ENCODE data around the gene GREB1L. TPM values are rescaled to one million over a fixed set of nuclear protein-coding genes. Genes with fewer than 3 reads are reported as not detected.

Gene GREB1L
- polyA plus RNA-seq, 3 donors from 2014 or later = 0.21 TPM; not detected in 2

- peaks cover 0 to 7% (median 2%) of the 10 kb centered on the region in 3 donors for H3K27me3 Mint-ChIP-seq (ENCODE audit: low read depth in 3 of 3)
- DNase-seq = no peak
- no peaks in the 10 kb centered on the region for H3K36me3 Mint-ChIP-seq
- no peak overlapping the region for H3K4me3 Mint-ChIP-seq
- H3K27ac Mint-ChIP-seq = no peak overlapping the region
- peaks cover 0 to 5% (median 0%) of the 10 kb centered on the region in 6 donors for H3K9me3 Mint-ChIP-seq
- no peaks in the 10 kb centered on the region for H3K4me1 Mint-ChIP-seq
Measured at GRCh38 chr18:21330122-21330701, 88.2 kb downstream of the GREB1L start.

- Mint-ChIP-seq H3K9me3 (peaks cover 0 to 5% (median 0%) of the 10 kb centered on the region in 6 donors), H3K27ac (no peak overlapping the region), H3K36me3 (no peaks in the 10 kb centered on the region), H3K4me3 (no peak overlapping the region), H3K4me1 (no peaks in the 10 kb centered on the region), H3K27me3 (ENCODE audit: low read depth in 3 of 3) (peaks cover 0 to 7% (median 2%) of the 10 kb centered on the region in 3 donors)
- no peak for DNase-seq
Measured at GRCh38 chr18:21331065-21331464, 89.0 kb downstream of the GREB1L start.

DNA sequence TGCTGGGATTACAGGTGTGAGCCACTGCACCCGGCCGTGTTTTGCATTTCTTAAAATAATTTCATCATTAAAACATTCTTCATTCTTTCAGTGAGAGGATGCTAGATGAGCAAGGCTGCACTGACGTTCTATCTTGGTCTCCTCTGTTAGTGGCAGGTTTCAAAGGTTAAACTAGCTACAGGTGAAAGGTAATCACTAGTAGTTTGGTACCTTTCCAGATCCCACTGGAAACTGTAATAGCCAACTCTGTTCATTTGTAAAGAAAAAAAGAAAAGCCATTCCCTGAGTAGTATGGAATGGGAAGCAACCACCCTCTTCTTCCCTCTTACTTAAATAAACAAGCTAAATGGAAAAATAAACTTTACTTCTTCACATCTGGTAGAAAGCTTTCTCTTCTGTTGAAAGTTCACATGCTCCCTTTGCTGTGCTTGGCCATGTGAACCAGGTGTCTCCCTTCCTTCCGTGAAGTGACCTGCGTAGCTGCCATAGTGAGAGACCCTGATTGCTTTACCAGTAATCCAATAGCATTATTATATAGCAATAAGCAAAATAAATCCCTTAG lies 94.0 kb downstream of the GREB1L start:
- Mint-ChIP-seq H3K9me3 (no peaks in the 10 kb centered on the region), H3K36me3 (no peaks in the 10 kb centered on the region), H3K27me3 (ENCODE audit: low read depth in 3 of 3) (peaks cover 0 to 6% (median 5%) of the 10 kb centered on the region in 3 donors), H3K27ac (no peak overlapping the region), H3K4me1 (no peaks in the 10 kb centered on the region), H3K4me3 (no peak overlapping the region)
- DNase-seq = no peak

DNA sequence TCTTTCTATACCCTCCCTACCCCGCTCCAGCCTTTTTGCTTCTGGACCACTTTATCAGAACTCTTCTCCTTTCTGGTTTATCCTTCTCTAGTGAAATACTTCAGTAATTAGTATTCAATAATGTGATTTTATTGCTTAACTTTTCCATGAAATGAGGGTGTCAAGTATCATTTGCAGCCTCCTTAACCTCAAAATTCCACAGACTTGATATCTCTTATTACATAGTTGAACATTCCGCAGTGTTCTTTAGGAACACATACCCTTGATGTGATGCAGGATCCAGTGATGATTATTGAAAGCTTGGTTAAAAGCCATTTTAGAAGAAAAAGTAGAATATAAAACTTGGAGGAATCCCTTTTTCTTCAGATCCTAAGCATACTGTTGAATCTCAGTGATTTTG lies 94.8 kb downstream of the GREB1L start:
- Mint-ChIP-seq H3K27me3 (ENCODE audit: low read depth in 3 of 3) (peaks cover 0 to 6% (median 5%) of the 10 kb centered on the region in 3 donors), H3K4me1 (no peaks in the 10 kb centered on the region), H3K36me3 (no peaks in the 10 kb centered on the region), H3K4me3 (no peak overlapping the region), H3K9me3 (no peaks in the 10 kb centered on the region), H3K27ac (no peak overlapping the region)
- DNase-seq = no peak

- Mint-ChIP-seq H3K27me3 (ENCODE audit: low read depth in 3 of 3) (peaks cover 2 to 9% (median 4%) of the 10 kb centered on the region in 3 donors), H3K36me3 (no peaks in the 10 kb centered on the region), H3K4me1 (no peaks in the 10 kb centered on the region), H3K27ac (no peak overlapping the region), H3K9me3 (no peaks in the 10 kb centered on the region), H3K4me3 (no peak overlapping the region)
- DNase-seq = no peak
Measured at GRCh38 chr18:21341141-21341540, 99.1 kb downstream of the GREB1L start.

DNA sequence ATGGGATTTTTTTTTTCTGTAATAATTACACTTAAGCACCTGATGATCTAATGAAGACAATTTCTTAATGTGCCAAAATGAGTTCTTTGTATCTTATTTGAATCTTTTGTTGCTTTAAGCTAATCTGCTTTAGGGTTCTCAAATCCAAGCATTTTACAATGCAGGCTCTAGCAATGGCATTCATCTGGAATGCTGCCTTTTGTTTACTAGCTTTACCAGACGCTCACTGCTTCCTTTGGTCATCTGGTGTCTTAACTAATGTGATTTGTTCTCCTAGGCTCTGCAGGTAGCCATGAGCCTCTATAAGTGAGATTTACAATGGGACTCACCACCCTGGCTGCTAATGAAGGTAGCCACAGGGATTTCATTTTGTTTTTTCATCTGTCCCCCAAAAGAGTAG lies 100.3 kb downstream of the GREB1L start:
- Mint-ChIP-seq H3K27me3 (ENCODE audit: low read depth in 3 of 3) (peaks cover 2 to 9% (median 4%) of the 10 kb centered on the region in 3 donors), H3K4me3 (no peak overlapping the region), H3K36me3 (no peaks in the 10 kb centered on the region), H3K27ac (no peak overlapping the region), H3K9me3 (no peaks in the 10 kb centered on the region), H3K4me1 (no peaks in the 10 kb centered on the region)
- no peak for DNase-seq

DNA sequence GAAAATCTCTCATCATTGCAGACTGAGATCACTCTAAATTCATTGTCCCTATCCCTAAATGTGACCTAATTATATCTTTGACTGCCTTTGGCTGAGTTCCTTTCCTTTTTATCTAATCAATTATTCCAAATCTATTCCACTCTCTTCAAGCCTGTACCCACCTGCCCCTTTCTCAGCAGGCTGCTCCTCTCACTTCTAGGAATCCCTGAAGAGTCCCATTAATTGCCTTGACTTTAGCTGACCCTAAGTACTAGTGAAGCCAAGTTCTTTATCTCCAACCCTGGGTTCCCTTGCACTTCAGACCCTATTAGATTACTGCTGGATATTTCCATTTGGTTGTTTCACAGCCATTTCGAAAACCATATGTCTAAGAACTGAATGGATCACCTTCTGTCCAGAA lies 102.8 kb downstream of the GREB1L start:
- Mint-ChIP-seq H3K9me3 (no peaks in the 10 kb centered on the region), H3K36me3 (no peaks in the 10 kb centered on the region), H3K4me3 (no peak overlapping the region), H3K27ac (no peak overlapping the region), H3K27me3 (ENCODE audit: low read depth in 3 of 3) (peaks cover 0 to 7% (median 7%) of the 10 kb centered on the region in 3 donors), H3K4me1 (no peaks in the 10 kb centered on the region)
- DNase-seq = no peak

DNA sequence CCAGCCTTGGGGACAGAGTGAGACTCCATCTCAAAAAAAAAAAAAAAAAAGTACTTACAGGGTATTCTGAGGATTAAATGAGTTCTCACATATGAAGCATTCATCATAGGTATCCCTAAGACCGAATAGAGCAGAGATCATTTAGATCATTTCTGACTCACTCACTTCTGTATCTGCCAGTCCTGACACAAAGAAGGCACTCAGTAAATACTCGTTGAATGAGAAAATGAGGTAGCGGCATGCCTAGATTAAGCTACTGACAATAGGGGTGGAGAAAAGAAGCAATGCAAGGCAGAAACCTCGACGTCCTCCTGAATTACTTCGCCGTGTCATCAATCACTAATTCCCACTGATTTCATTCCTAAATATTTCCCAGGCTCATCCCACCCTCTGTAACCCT lies 103.8 kb downstream of the GREB1L start:
- Mint-ChIP-seq H3K4me3 (no peak overlapping the region), H3K4me1 (no peaks in the 10 kb centered on the region), H3K27me3 (ENCODE audit: low read depth in 3 of 3) (peaks cover 0 to 7% (median 7%) of the 10 kb centered on the region in 3 donors), H3K36me3 (no peaks in the 10 kb centered on the region), H3K27ac (no peak overlapping the region), H3K9me3 (no peaks in the 10 kb centered on the region)
- DNase-seq = no peak

DNA sequence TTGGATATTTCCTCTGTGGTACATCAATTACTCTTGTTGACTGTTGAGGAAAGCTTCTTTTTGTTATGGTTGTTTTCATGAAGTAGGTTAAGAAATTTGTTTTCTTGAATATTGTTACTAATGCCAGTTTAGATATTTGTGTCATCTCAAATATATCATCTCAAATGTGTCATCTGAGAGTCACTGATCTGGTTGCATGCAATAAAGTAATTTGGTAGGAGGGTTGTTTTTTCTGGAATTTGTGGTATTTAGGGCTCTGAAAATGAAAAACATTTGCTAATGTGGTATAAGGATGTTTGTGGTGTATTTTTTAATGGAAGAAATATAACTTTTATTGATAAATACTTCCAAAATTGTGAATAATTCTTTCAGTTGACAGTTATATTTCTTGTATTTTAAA lies 117.7 kb downstream of the GREB1L start:
- Mint-ChIP-seq H3K36me3 (no peaks in the 10 kb centered on the region), H3K27me3 (ENCODE audit: low read depth in 3 of 3) (peaks cover 2 to 8% (median 4%) of the 10 kb centered on the region in 3 donors), H3K9me3 (peaks cover 0 to 2% (median 0%) of the 10 kb centered on the region in 6 donors), H3K27ac (no peak overlapping the region), H3K4me1 (no peaks in the 10 kb centered on the region), H3K4me3 (no peak overlapping the region)
- no peak for DNase-seq

DNA sequence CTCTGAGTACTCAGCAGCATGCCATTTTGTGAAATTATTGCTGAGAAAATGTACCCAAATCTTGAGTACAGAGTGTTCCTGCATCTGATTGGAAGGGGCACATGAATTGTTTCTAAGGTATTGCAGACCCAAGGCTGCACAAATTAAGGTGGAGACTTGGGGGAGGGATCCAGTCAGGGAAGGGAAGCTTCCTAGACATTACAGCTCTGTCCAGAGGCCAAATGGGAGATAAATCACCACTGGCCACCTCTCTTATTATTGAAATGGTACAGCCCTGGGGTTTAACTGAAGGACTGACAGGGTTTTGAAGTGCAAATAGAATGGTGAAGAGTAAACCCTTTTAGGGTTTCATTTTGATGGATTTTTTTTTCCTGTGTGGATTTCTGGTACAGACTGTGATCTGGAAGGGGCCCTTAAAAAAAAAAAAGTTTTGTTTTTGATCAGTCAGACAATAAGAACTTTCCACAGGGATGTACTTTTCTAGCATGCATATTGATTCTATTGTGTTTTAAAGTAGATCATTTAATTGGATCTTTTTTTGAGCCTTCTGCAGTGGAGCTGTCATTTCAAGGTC lies 119.4 kb downstream of the GREB1L start:
- H3K4me1 Mint-ChIP-seq = no peaks in the 10 kb centered on the region

GRCh38 chr18:21362831-21363230 lies 120.8 kb downstream of the GREB1L start:
- DNase-seq = no peak
- Mint-ChIP-seq H3K27me3 (ENCODE audit: low read depth in 3 of 3) (peaks cover 0 to 6% (median 4%) of the 10 kb centered on the region in 3 donors), H3K9me3 (no peaks in the 10 kb centered on the region), H3K4me1 (no peaks in the 10 kb centered on the region), H3K4me3 (no peak overlapping the region), H3K27ac (no peak overlapping the region), H3K36me3 (no peaks in the 10 kb centered on the region)

More for the DNA sequence above, 119.4 kb downstream of the GREB1L start:
- no peaks in the 10 kb centered on the region for H3K36me3 Mint-ChIP-seq
- H3K27ac Mint-ChIP-seq = no peak overlapping the region
- no peak for DNase-seq
- peaks cover 0 to 8% (median 2%) of the 10 kb centered on the region in 3 donors for H3K27me3 Mint-ChIP-seq (ENCODE audit: low read depth in 3 of 3)
- H3K9me3 Mint-ChIP-seq = peaks cover 0 to 2% (median 0%) of the 10 kb centered on the region in 6 donors
- no peak overlapping the region for H3K4me3 Mint-ChIP-seq

DNA sequence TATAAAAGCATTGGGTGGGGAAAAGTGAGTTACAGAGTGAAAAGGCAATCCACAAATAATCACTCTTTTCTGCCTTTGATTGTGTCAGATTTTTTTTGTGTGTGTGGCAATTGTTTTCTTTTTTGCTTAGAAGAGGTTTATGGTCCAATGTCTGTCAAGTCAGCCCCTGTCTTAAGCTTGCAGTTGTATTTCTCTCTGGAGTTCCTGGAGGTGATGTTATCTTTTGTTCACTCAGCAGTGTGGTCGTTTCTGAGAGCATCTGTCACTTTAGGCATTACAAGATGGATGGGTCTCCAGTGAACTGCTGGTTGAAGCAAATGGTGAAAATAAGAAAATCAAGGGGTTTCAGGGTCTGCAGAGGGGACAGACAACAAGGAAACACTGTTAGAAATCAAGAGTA lies 121.3 kb downstream of the GREB1L start:
- H3K36me3 Mint-ChIP-seq = no peaks in the 10 kb centered on the region
- H3K27ac Mint-ChIP-seq = no peak overlapping the region
- no peak overlapping the region for H3K4me3 Mint-ChIP-seq
- no peak for DNase-seq
- H3K4me1 Mint-ChIP-seq = no peaks in the 10 kb centered on the region
- H3K27me3 Mint-ChIP-seq (ENCODE audit: low read depth in 3 of 3) = peaks cover 0 to 6% (median 4%) of the 10 kb centered on the region in 3 donors
- peaks cover 0 to 1% (median 0%) of the 10 kb centered on the region in 6 donors for H3K9me3 Mint-ChIP-seq

DNA sequence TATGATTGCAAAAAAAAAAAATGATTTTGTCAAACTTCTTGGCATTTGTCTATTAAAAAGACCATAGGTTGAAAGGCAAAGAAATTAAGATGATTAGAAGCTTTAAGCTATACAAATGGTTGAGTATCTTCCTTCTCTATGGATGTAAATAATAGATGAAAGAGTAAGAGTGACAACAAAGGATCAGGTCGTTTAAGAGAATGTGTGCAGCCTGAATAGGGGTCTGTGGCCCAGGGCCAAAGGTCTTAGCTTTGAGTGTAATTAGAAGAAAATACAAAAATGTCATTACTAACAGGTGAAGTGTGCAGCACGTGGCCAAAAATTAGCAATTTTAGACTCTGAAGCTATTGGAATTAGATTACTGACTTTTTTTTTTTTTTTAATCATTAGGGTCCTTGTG lies 122.4 kb downstream of the GREB1L start:
- peaks cover 0 to 5% (median 4%) of the 10 kb centered on the region in 3 donors for H3K27me3 Mint-ChIP-seq (ENCODE audit: low read depth in 3 of 3)
- H3K4me3 Mint-ChIP-seq = no peak overlapping the region
- peaks cover 0 to 1% (median 0%) of the 10 kb centered on the region in 6 donors for H3K9me3 Mint-ChIP-seq
- H3K36me3 Mint-ChIP-seq = no peaks in the 10 kb centered on the region
- H3K4me1 Mint-ChIP-seq = no peaks in the 10 kb centered on the region
- H3K27ac Mint-ChIP-seq = no peak overlapping the region
- no peak for DNase-seq

- H3K9me3 Mint-ChIP-seq = peaks cover 0 to 1% (median 0%) of the 10 kb centered on the region in 6 donors
- H3K36me3 Mint-ChIP-seq = no peaks in the 10 kb centered on the region
- no peaks in the 10 kb centered on the region for H3K4me1 Mint-ChIP-seq
- no peak overlapping the region for H3K4me3 Mint-ChIP-seq
- no peak for DNase-seq
- H3K27me3 Mint-ChIP-seq (ENCODE audit: low read depth in 3 of 3) = peaks cover 0 to 2% (median 2%) of the 10 kb centered on the region in 3 donors
- no peak overlapping the region for H3K27ac Mint-ChIP-seq
Measured at GRCh38 chr18:21366896-21367295, 124.9 kb downstream of the GREB1L start.

Data from immature natural killer cell (primary cell).